NT2/D1 (cell line): Measurements from ENCODE around the gene IL1RL1.

Experiments
- SUZ12 ChIP-seq: IDR thresholded peaks from 2 replicates; pipeline ENCODE4 v1.6.1; 2011; ENCODE audit not compliant: insufficient read length, insufficient read depth; ENCODE audit errors: extremely low read depth
- YY1 ChIP-seq: IDR thresholded peaks from 2 replicates; pipeline ENCODE4 v1.6.1; 2011; ENCODE audit not compliant: insufficient read length, insufficient read depth
- ZNF274 ChIP-seq: IDR thresholded peaks from 2 replicates; pipeline ENCODE4 v1.6.1; 2011; ENCODE audit warnings: mild to moderate bottlenecking, low read depth, low read length

- TF ChIP-seq YY1 (no peak), ZNF274 (no peak), SUZ12 (no peak)
These were observed 29.4 kb downstream of the IL1RL1 start for GRCh38 chr2:102340778-102341177.
